ENCODE measurements around the gene ZNF662.
A peak's percentile ranks its signal among the peaks of the same experiment; 100 is the strongest.

The ZNF662 gene

GRCh38 chr3:42906070-42906847, at the start of gene ZNF662:
Gene ZNF662, plus strand, starts transcription at chr3:42906142. Its CDS starts 1,973 bp downstream, at chr3:42908115.
- Mint-ChIP-seq H3K27ac (no peak within 1 kb of the TSS), H3K4me1 (no peaks in the 10 kb centered on the region)

DNA sequence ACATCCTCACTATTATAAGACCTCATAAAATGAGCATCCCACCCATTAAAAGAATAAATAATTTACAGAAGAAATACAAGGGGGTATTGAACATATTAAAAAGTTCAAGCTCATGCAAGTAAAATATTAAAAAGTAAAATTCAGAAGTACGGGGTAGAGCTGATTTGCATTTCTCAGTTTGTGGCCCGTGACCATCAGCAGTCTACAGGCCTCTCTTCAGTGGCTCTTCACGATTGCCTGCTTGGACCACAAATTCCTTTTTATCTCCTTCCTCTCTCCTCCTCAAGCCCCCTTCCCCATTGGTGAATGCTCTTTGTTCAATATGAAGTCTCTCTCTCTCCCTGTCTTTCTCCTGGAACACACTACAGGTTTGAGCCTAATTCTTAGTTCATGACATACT, 49.4 kb upstream of the ZNF662 start:
- peaks cover 10% of the 10 kb centered on the region for H3K27me3 Mint-ChIP-seq
- H3K27ac Mint-ChIP-seq: no peak overlapping the region
- ATAC-seq: no peak
- no peaks in the 10 kb centered on the region for H3K36me3 Mint-ChIP-seq
- H3K4me1 Mint-ChIP-seq: no peaks in the 10 kb centered on the region
- peaks cover 11% of the 10 kb centered on the region for H3K9me3 Mint-ChIP-seq
- no peak overlapping the region for H3K4me3 Mint-ChIP-seq

More at GRCh38 chr3:42906070-42906847, at the start of gene ZNF662:
- Mint-ChIP-seq H3K36me3 (peaks cover 7% of the 10 kb centered on the region), H3K4me3 (peak within 1 kb of the TSS; percentile 57), H3K9me3 (peaks cover 8% of the 10 kb centered on the region), H3K27me3 (peaks cover 59% of the 10 kb centered on the region)
- ATAC-seq: peak; percentile 20

- Mint-ChIP-seq H3K27me3 (no peaks in the 10 kb centered on the region), H3K27ac (no peak overlapping the region), H3K4me1 (no peaks in the 10 kb centered on the region), H3K4me3 (no peak overlapping the region), H3K9me3 (peaks cover 11% of the 10 kb centered on the region), H3K36me3 (no peaks in the 10 kb centered on the region)
- ATAC-seq: no peak
These were observed 41.5 kb upstream of the ZNF662 start for GRCh38 chr3:42864321-42864950.

DNA sequence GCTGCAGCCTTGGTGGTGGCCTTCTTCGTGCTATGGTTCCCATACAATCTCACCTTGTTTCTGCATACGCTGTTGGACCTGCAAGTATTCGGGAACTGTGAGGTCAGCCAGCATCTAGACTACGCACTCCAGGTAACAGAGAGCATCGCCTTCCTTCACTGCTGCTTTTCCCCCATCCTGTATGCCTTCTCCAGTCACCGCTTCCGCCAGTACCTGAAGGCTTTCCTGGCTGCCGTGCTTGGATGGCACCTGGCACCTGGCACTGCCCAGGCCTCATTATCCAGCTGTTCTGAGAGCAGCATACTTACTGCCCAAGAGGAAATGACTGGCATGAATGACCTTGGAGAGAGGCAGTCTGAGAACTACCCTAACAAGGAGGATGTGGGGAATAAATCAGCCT, 40.7 kb upstream of the ZNF662 start:
- no peak overlapping the region for H3K27ac Mint-ChIP-seq
- H3K27me3 Mint-ChIP-seq: no peaks in the 10 kb centered on the region
- ATAC-seq: no peak
- H3K36me3 Mint-ChIP-seq: no peaks in the 10 kb centered on the region
- H3K4me1 Mint-ChIP-seq: no peaks in the 10 kb centered on the region
- H3K9me3 Mint-ChIP-seq: peaks cover 8% of the 10 kb centered on the region
- no peak overlapping the region for H3K4me3 Mint-ChIP-seq

- H3K27ac Mint-ChIP-seq: no peak overlapping the region
- peaks cover 2% of the 10 kb centered on the region for H3K27me3 Mint-ChIP-seq
- no peaks in the 10 kb centered on the region for H3K9me3 Mint-ChIP-seq
- no peaks in the 10 kb centered on the region for H3K4me1 Mint-ChIP-seq
- H3K36me3 Mint-ChIP-seq: no peaks in the 10 kb centered on the region
- no peak overlapping the region for H3K4me3 Mint-ChIP-seq
- no peak for ATAC-seq
These were observed 38.8 kb upstream of the ZNF662 start for GRCh38 chr3:42867138-42867537.

- Mint-ChIP-seq H3K9me3 (no peaks in the 10 kb centered on the region), H3K27me3 (peaks cover 11% of the 10 kb centered on the region), H3K36me3 (no peaks in the 10 kb centered on the region), H3K4me1 (no peaks in the 10 kb centered on the region), H3K27ac (no peak overlapping the region), H3K4me3 (no peak overlapping the region)
- no peak for ATAC-seq
These were observed 37.1 kb upstream of the ZNF662 start for GRCh38 chr3:42868841-42869240.

GRCh38 chr3:42871592-42872196, 34.2 kb upstream of the ZNF662 start:
- Mint-ChIP-seq H3K27me3 (peaks cover 11% of the 10 kb centered on the region), H3K4me1 (no peaks in the 10 kb centered on the region), H3K4me3 (no peak overlapping the region), H3K36me3 (no peaks in the 10 kb centered on the region), H3K9me3 (no peaks in the 10 kb centered on the region), H3K27ac (no peak overlapping the region)
- no peak for ATAC-seq

GRCh38 chr3:42872718-42873117, 33.2 kb upstream of the ZNF662 start:
- Mint-ChIP-seq H3K27ac (no peak overlapping the region), H3K4me3 (no peak overlapping the region), H3K4me1 (no peaks in the 10 kb centered on the region), H3K9me3 (no peaks in the 10 kb centered on the region), H3K36me3 (no peaks in the 10 kb centered on the region), H3K27me3 (peaks cover 11% of the 10 kb centered on the region)
- no peak for ATAC-seq

- ATAC-seq: no peak
- Mint-ChIP-seq H3K36me3 (no peaks in the 10 kb centered on the region), H3K27ac (no peak overlapping the region), H3K4me1 (no peaks in the 10 kb centered on the region), H3K4me3 (no peak overlapping the region), H3K27me3 (peaks cover 11% of the 10 kb centered on the region), H3K9me3 (no peaks in the 10 kb centered on the region)
These were observed 32.5 kb upstream of the ZNF662 start for GRCh38 chr3:42873221-42873982.

DNA sequence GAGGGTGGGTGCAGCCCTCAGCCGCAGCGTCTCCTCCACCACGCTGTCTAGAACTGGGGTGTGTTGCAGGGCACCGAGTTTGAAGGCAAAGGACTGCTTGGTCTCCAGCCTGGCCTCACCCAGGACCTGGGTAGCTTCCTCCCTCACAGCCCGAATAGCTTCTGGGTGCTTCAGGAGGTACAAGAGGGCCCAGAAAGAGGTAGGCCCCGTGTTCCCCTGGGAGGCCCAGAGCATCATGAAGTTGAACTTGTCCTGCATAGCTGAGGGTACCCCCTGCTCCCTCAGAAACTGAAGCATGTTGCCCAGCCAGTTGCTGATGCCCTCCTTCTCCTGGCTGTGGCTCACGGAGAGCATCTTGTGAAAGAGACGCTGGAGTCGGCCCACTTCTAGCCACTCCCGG, 31.2 kb upstream of the ZNF662 start:
- Mint-ChIP-seq H3K9me3 (no peaks in the 10 kb centered on the region), H3K36me3 (no peaks in the 10 kb centered on the region), H3K4me1 (no peaks in the 10 kb centered on the region), H3K27me3 (peaks cover 11% of the 10 kb centered on the region), H3K27ac (no peak overlapping the region), H3K4me3 (no peak overlapping the region)
- no peak for ATAC-seq

- ATAC-seq: no peak
- no peaks in the 10 kb centered on the region for H3K4me1 Mint-ChIP-seq
- H3K9me3 Mint-ChIP-seq: no peaks in the 10 kb centered on the region
- no peak within 1 kb of the TSS for H3K27ac Mint-ChIP-seq
- H3K4me3 Mint-ChIP-seq: no peak within 1 kb of the TSS
- H3K36me3 Mint-ChIP-seq: no peaks in the 10 kb centered on the region
- peaks cover 11% of the 10 kb centered on the region for H3K27me3 Mint-ChIP-seq
These were observed 30.4 kb upstream of the ZNF662 start, which contains the start of gene CYP8B1 for GRCh38 chr3:42875325-42876151. Gene CYP8B1, minus strand, starts transcription at chr3:42875879. Its CDS starts 63 bp downstream, at chr3:42875816.

DNA sequence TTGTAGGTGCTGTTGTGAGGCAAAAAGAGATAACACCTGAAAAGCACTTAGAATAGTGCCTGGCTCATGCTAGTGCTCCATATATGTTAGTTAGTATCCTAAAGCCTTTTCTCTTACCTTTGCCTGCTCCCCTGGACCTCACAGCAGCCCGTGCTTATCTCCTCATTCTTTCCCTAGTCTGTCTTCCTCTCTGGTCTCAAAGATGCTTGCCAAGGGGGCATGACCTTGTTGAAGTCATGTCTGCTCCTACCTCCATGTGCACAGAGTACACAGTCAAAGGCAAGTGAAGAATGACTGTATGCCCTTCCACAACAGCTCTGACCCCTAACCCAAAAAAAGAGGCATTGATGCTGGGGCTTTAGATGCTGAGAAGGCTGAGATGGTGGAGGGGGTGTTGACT, 29.5 kb upstream of the ZNF662 start:
- H3K4me1 Mint-ChIP-seq: peaks cover 6% of the 10 kb centered on the region
- no peak for ATAC-seq
- no peak overlapping the region for H3K27ac Mint-ChIP-seq
- no peaks in the 10 kb centered on the region for H3K9me3 Mint-ChIP-seq
- H3K36me3 Mint-ChIP-seq: no peaks in the 10 kb centered on the region
- peaks cover 11% of the 10 kb centered on the region for H3K27me3 Mint-ChIP-seq
- H3K4me3 Mint-ChIP-seq: no peak overlapping the region

- peaks cover 10% of the 10 kb centered on the region for H3K4me1 Mint-ChIP-seq
- H3K27me3 Mint-ChIP-seq: peaks cover 9% of the 10 kb centered on the region
- H3K4me3 Mint-ChIP-seq: no peak overlapping the region
- no peak overlapping the region for H3K27ac Mint-ChIP-seq
- no peaks in the 10 kb centered on the region for H3K36me3 Mint-ChIP-seq
- no peak for ATAC-seq
- no peaks in the 10 kb centered on the region for H3K9me3 Mint-ChIP-seq
These were observed 28.8 kb upstream of the ZNF662 start for GRCh38 chr3:42876940-42877720.

DNA sequence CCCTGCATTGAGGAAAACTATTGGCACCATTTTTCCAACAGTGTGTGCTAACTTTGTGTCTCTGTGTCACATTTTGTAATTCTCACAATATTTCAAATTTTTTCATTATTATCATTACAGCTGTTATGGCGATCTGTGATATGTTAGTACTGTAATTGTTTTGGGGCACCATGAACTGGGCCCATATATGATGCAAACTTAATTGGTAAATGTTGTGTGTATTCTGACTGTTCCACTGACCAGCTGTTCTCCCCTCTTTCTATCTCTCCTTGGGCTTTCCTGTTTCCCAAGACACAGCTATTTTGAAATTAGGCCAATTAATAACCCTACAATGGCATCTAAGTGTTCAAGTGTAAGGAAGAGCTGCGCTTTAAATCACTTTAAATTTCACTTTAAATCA, 28.1 kb upstream of the ZNF662 start:
- Mint-ChIP-seq H3K27me3 (peaks cover 2% of the 10 kb centered on the region), H3K36me3 (no peaks in the 10 kb centered on the region), H3K4me1 (peaks cover 10% of the 10 kb centered on the region), H3K4me3 (no peak overlapping the region), H3K9me3 (no peaks in the 10 kb centered on the region), H3K27ac (no peak overlapping the region)
- ATAC-seq: no peak

Data from stimulated activated memory B cell treated with anti-CD40 and anti-IgM and Interleukin-4, amounts not matched to agents 10 μg/mL and 1 μg/mL and 100 μg/mL, for 72 hours (primary cell).